LNCAP (cell line): Measurements from ENCODE around the gene CAMKMT.

Experiments used
- TF ChIP-seq, protein P1 (sequence below): fragments of 450-650 bp; IDR thresholded peaks from 2 replicates; pipeline ENCODE4 v1.5.1; 2017; ENCODE audit warnings: mild to moderate bottlenecking

CAMKMT gene

DNA sequence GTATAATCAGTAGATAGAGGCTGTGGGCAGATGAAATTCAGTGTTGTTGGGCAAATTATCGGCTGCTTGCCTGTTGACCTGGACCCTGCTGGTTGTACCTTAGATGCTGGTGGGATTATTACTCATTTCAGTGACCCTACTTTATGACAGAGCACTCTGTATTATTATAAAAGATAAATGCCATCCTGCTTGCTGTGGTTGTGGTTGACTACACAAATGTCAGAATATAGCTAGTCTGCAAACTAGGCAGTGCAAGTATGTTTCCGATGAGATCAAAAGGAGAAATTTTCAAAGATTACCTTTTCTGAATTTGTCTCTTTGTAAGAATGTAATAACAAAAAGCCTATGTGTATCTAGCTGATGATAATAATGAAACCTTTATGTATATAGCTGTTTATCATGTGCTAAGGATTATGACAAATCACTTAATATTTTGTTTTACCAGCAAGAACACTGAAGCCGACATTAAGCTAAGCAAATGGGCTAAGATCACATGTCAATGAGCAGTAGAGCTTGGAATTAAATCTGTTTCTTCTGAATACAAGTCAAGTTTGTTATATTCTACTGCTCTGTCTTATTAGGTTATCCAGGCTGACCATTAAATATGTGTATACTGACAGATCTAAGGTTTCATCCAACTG is 219.2 kb downstream of the CAMKMT start:
- TF ChIP-seq, protein P1, sequence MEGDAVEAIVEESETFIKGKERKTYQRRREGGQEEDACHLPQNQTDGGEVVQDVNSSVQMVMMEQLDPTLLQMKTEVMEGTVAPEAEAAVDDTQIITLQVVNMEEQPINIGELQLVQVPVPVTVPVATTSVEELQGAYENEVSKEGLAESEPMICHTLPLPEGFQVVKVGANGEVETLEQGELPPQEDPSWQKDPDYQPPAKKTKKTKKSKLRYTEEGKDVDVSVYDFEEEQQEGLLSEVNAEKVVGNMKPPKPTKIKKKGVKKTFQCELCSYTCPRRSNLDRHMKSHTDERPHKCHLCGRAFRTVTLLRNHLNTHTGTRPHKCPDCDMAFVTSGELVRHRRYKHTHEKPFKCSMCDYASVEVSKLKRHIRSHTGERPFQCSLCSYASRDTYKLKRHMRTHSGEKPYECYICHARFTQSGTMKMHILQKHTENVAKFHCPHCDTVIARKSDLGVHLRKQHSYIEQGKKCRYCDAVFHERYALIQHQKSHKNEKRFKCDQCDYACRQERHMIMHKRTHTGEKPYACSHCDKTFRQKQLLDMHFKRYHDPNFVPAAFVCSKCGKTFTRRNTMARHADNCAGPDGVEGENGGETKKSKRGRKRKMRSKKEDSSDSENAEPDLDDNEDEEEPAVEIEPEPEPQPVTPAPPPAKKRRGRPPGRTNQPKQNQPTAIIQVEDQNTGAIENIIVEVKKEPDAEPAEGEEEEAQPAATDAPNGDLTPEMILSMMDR, result no peak

DNA sequence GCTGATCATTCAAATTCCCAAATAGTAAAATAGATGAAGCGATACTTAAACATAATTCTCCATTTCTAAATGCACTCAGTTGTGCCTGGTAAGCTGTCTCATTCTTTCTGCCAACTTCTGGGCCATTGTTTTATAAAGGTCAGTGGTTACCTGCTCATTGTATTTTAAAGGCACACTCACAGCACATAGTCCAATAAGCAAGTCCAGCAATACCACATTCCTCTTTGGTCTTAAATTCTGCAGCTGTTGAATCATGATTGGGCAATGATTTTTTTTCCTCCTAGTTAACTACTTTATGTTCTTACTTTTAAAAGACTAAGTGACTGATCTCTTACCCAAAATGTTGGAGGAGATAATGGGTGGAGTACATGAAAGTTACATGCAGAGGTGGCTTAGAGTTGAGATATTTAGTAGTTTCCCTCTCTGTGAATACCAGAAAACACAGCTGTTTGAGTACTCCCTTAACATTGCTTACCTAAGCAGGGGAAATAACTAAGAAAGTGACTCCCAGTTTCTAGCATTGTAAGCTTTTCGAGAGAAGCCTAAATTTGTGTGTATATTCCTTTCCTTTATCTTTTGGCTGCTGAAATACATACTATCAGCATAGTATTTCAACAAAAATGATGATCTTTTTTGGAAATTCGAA is 220.7 kb downstream of the CAMKMT start:
- TF ChIP-seq, protein P1, result no peak

DNA sequence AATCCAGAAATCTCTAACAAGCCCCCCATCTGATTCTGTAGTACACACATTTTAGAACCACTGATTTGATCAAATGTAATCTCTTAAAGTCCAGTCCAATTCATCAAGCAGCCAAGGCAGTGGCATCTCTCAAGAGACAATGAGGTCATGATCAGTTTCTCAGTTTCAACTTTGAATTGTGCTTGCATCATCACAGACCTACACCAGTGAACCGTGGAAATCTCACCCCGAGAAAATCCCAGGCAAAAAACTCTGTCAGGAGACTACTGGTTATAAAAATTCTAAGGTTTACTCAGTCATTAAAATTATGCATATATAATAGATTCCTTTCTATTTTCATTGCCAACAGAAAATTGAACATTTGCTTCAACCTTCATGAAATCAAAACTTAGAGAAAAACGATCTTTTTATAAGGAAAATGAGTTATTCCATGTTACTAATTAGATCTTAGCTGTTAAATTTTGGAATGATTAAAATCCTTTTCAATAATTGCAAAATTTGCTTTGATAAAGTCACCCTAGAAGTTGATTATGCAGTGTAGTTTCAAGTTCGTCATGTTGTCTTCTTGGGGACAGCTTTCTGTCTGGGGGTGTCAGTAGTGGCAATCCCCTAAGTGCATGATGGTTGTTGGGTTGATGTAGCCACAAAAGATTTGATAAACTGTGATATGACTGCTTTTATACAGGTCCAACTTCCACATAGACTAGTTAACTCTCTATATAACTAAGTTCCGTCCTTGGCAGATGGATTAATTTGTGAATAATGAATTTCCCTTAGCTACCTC is 235.0 kb downstream of the CAMKMT start:
- TF ChIP-seq, protein P1, result no peak

DNA sequence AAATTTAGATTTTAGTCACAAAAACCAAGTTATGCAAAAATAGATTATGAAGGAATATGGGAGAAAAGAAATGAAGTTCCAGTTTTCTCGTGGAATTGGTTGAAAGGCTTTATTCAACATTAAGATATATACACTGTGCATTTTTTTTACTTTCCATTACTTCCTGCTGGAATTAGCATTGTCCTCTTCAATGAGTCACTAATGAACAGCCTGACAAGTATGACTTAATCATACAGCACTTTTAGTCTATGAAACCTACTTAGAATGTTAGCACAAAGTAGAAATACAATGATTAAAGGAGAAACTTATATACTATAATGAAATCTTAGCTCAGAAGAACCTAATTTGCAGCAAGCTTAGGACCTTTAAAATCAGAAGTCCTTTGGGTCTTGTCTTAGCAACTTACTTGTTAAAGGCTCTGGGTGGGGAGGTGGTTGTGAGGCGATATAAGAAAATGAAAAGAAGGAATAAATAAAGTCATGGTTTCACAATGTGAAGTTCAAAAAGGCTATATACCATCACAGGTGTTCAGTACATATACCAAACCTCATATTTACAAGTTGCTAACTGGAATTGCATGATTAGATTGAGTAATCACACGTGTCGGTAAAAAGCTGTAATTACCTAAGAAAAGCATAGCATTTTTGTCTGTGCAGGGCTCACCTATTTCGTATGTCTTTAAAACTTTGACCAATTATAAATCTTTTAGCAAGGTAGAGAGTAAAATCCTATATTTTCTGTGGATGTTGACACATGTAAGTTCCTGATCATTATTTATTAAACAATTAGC is 236.8 kb downstream of the CAMKMT start:
- TF ChIP-seq, protein P1, result no peak

DNA sequence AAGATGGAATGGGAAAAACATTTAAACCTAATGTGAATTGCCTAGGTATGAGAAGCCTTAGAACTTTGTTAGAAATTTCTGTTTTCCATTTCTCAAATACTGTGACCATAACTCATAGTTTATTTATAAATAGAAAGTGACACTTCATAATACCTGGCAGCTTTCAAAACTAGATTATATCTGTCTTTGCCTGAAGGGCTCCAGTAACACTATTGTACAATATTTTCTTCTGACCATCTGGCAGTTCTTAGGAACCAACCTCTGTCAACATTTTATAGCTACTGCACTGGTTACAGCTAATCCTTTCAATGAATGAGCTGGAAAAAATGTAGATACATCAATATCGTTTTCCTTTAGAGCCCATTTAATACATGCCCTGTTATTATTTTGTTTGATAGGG is 237.4 kb downstream of the CAMKMT start:
- TF ChIP-seq, protein P1, result no peak

DNA sequence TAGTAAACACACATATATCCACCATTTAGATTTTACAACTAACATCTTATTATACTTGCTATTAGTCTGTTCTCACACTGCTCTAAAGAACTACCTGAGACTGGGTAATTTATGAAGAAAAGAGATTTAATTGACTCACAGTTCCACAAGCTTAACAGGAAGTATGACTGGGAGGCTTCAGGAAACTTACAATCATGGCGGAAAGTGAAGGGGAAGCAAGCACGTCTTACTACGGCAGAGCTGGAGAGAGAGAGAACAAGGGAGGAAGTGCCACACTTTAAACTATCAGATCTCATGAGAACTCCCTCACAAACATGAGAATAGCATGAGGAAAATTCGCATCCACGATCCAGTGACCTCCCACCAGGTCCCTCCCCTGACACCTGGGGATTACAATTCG is 240.7 kb downstream of the CAMKMT start:
- TF ChIP-seq, protein P1, result no peak

DNA sequence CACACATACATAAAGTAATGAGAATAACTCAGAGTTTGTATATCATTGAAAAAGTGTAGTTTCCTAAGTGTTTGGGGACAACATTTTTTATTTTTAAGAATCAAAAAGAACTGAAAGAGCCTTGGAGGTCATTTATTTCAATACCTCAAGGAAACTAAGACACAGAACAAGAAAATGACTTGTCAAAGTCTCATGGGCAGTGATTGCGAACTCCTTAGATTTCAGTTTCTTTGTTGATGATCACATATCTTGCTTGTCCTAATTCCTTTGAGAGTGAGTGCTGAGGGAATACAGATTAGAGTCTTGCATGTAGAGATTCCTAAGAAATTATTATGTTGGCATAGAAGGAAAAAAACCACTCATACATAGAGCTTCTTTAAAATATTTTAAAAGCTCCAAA is 243.8 kb downstream of the CAMKMT start:
- TF ChIP-seq, protein P1, result no peak
